WTC11 (cell line): Measurements from ENCODE around the gene RABGGTA. TPM values are rescaled to one million over a fixed set of nuclear protein-coding genes. Genes with fewer than 3 reads are reported as not detected.

Experiments used
- ATAC-seq: fragments of 200-7000 bp; cut with Tn5 transposase; 2 replicates; pipeline ENCODE4 v1.10.0; 2021; ENCODE audit warnings: mild to moderate bottlenecking, moderate library complexity
- CTCF ChIA-PET: fragments of 300-600 bp; sonication (Branson Sonifier 250); formaldehyde crosslinking; loops from one replicate; lab custom pipeline; 2021; ENCODE audit warnings: antibody characterized with exemption; lab: Charles Lee
- POLR2A ChIA-PET: fragments of 350-600 bp; sonication (Branson Sonifier 250); formaldehyde crosslinking; loops from one replicate; lab custom pipeline; 2021; ENCODE audit warnings: antibody characterized with exemption; lab: Charles Lee
- DNase-seq: peaks from one replicate; pipeline ENCODE4 v3.0.0; 2021; ENCODE audit warnings: low spot score
- H3K27ac Mint-ChIP-seq: 2 replicates; pipeline ENCODE4 v1.8.0; 2021; ENCODE audit warnings: mixed read lengths
- H3K27me3 Mint-ChIP-seq: 2 replicates; pipeline ENCODE4 v1.8.0; 2021; ENCODE audit warnings: low read depth, mild to moderate bottlenecking, moderate library complexity, mixed read lengths
- H3K36me3 Mint-ChIP-seq: 2 replicates; pipeline ENCODE4 v1.8.0; 2021; ENCODE audit warnings: mixed read lengths
- H3K4me1 Mint-ChIP-seq: 2 replicates; pipeline ENCODE4 v1.8.0; 2022; ENCODE audit warnings: mixed read lengths
- H3K4me3 Mint-ChIP-seq: 2 replicates; pipeline ENCODE4 v1.8.0; 2021; ENCODE audit warnings: mild to moderate bottlenecking, moderate library complexity, mixed read lengths
- H3K9me3 Mint-ChIP-seq: 2 replicates; pipeline ENCODE4 v1.8.0; 2021; ENCODE audit warnings: mixed read lengths
- ESRRA ChIP-seq: sonication (generic); formaldehyde crosslinking; IDR thresholded peaks from 2 replicates; pipeline ENCODE4 v1.8.1; 2022; ENCODE audit warnings: mild to moderate bottlenecking, missing genetic modification reagents, borderline replicate concordance
- FOXK1 ChIP-seq: sonication (generic); formaldehyde crosslinking; IDR thresholded peaks from 2 replicates; pipeline ENCODE4 v1.8.0; 2022; ENCODE audit warnings: mild to moderate bottlenecking, moderate library complexity, missing genetic modification reagents
- HMGA2 ChIP-seq: fragments of 250-450 bp; sonication (Bioruptor Pico); IDR thresholded peaks from 2 replicates; pipeline ENCODE4 v1.4.0; 2021; ENCODE audit warnings: mild to moderate bottlenecking, moderate library complexity
- JUN ChIP-seq: sonication (generic); formaldehyde crosslinking; IDR thresholded peaks from 2 replicates; pipeline ENCODE4 v1.8.0; 2023; ENCODE audit warnings: mild to moderate bottlenecking, missing genetic modification reagents
- RORB ChIP-seq: fragments of 250-450 bp; sonication (Bioruptor Pico); IDR thresholded peaks from 2 replicates; pipeline ENCODE4 v1.9.0; 2021; ENCODE audit warnings: mild to moderate bottlenecking
- SP1 ChIP-seq: sonication (generic); formaldehyde crosslinking; conservative IDR thresholded peaks from 2 replicates; pipeline ENCODE4 v1.8.1; 2022; ENCODE audit warnings: missing genetic modification reagents
- TEAD4 ChIP-seq: sonication (generic); formaldehyde crosslinking; IDR thresholded peaks from 2 replicates; pipeline ENCODE4 v1.8.0; 2022; ENCODE audit warnings: mild to moderate bottlenecking, missing genetic modification reagents
- ZBTB21 ChIP-seq: sonication (generic); formaldehyde crosslinking; IDR thresholded peaks from 2 replicates; pipeline ENCODE4 v1.8.1; 2023; ENCODE audit warnings: mild to moderate bottlenecking, missing genetic modification reagents, borderline replicate concordance
- ZNF121 ChIP-seq: sonication (generic); formaldehyde crosslinking; IDR thresholded peaks from 2 replicates; pipeline ENCODE4 v1.8.0; 2023; ENCODE audit warnings: missing genetic modification reagents
- ZNF396 ChIP-seq: fragments of 250-450 bp; sonication (Bioruptor Pico); IDR thresholded peaks from 2 replicates; pipeline ENCODE4 v1.8.0; 2021; ENCODE audit warnings: mild to moderate bottlenecking, moderate library complexity, borderline replicate concordance
- ZNF423 ChIP-seq: fragments of 250-450 bp; sonication (Bioruptor Pico); IDR thresholded peaks from 2 replicates; pipeline ENCODE4 v2.1.2; 2022; ENCODE audit warnings: mild to moderate bottlenecking, moderate library complexity
- total RNA-seq: library from RNA; stranded (reverse); gene quantifications from 3 replicates; pipeline ENCODE4 v1.2.3, GENCODE V29; 2021
- TF ChIP-seq, protein P1 (sequence below): sonication (generic); formaldehyde crosslinking; IDR thresholded peaks from 2 replicates; pipeline ENCODE4 v1.8.1; 2022; ENCODE audit warnings: low read depth, missing genetic modification reagents, borderline replicate concordance
- TF ChIP-seq, protein P2 (sequence below): sonication (generic); formaldehyde crosslinking; IDR thresholded peaks from 2 replicates; pipeline ENCODE4 v1.8.1; 2023; ENCODE audit warnings: mild to moderate bottlenecking, moderate library complexity, missing genetic modification reagents
- TF ChIP-seq, protein P3 (sequence below): fragments of 250-450 bp; sonication (Bioruptor Pico); IDR thresholded peaks from 2 replicates; pipeline ENCODE4 v1.9.0; 2021; ENCODE audit warnings: mild to moderate bottlenecking
- TF ChIP-seq, protein P4 (sequence below): sonication (generic); formaldehyde crosslinking; IDR thresholded peaks from 2 replicates; pipeline ENCODE4 v1.8.1; 2022; ENCODE audit warnings: mild to moderate bottlenecking, moderate library complexity, missing genetic modification reagents
- TF ChIP-seq, protein P5 (sequence below): sonication (generic); formaldehyde crosslinking; IDR thresholded peaks from 2 replicates; pipeline ENCODE4 v1.8.0; 2022; ENCODE audit warnings: mild to moderate bottlenecking, missing genetic modification reagents
- TF ChIP-seq, protein P6 (sequence below): sonication (generic); formaldehyde crosslinking; IDR thresholded peaks from 2 replicates; pipeline ENCODE4 v1.8.1; 2023; ENCODE audit warnings: mild to moderate bottlenecking, missing genetic modification reagents, moderate library complexity
- TF ChIP-seq, protein P7 (sequence below): sonication (generic); formaldehyde crosslinking; IDR thresholded peaks from 2 replicates; pipeline ENCODE4 v1.8.0; 2023; ENCODE audit warnings: mild to moderate bottlenecking, missing genetic modification reagents
- TF ChIP-seq, protein P8 (sequence below): sonication (generic); formaldehyde crosslinking; IDR thresholded peaks from 2 replicates; pipeline ENCODE4 v1.8.1; 2023; ENCODE audit warnings: mild to moderate bottlenecking, missing genetic modification reagents

RABGGTA gene
- total RNA-seq, 1 experiment from 2014 or later, result 27.1 TPM

DNA sequence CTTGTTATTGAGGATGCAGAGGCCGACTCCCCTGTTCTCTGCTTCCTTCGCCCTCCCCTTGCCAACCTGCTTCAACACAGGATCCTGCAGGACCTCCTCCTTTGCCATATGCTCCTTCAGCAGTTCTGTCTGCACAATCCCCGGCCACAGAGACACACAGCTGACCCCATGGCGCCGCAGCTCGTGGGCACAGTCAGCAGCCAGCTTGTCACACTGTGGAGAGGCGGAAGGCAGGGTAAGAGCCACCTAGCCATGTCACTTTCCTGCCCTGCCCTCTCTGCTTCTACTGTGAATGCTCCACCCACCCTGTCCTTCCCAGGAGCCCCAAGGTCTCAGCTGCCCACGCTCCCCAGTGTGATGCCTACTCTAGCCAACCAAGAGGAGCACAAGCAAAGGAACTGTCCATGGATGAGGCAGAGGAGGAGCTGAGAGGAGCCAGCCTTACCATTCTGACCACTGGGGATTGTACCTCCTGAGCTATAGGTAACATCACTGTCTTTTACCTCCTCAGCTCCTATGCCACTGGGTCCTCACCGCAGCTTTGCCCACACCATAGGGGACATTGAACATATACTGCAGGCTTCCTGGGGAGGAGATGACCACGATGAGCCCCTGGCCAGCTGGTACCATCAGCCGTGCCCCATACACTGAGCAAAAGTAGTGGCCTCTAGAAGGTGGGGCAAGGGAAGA, 20.9 kb upstream of the RABGGTA start:
- TF ChIP-seq, protein P1, sequence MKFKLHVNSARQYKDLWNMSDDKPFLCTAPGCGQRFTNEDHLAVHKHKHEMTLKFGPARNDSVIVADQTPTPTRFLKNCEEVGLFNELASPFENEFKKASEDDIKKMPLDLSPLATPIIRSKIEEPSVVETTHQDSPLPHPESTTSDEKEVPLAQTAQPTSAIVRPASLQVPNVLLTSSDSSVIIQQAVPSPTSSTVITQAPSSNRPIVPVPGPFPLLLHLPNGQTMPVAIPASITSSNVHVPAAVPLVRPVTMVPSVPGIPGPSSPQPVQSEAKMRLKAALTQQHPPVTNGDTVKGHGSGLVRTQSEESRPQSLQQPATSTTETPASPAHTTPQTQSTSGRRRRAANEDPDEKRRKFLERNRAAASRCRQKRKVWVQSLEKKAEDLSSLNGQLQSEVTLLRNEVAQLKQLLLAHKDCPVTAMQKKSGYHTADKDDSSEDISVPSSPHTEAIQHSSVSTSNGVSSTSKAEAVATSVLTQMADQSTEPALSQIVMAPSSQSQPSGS, result no peak
- TF ChIP-seq ESRRA (CRISPR knock-in tag) (no peak), HMGA2 (CRISPR knock-in tag) (no peak)
- TF ChIP-seq, protein P2, sequence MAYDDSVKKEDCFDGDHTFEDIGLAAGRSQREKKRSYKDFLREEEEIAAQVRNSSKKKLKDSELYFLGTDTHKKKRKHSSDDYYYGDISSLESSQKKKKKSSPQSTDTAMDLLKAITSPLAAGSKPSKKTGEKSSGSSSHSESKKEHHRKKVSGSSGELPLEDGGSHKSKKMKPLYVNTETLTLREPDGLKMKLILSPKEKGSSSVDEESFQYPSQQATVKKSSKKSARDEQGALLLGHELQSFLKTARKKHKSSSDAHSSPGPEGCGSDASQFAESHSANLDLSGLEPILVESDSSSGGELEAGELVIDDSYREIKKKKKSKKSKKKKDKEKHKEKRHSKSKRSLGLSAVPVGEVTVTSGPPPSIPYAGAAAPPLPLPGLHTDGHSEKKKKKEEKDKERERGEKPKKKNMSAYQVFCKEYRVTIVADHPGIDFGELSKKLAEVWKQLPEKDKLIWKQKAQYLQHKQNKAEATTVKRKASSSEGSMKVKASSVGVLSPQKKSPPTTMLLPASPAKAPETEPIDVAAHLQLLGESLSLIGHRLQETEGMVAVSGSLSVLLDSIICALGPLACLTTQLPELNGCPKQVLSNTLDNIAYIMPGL (CRISPR knock-in tag), result no peak
- TF ChIP-seq, all 79 proteins: peak for 0

DNA sequence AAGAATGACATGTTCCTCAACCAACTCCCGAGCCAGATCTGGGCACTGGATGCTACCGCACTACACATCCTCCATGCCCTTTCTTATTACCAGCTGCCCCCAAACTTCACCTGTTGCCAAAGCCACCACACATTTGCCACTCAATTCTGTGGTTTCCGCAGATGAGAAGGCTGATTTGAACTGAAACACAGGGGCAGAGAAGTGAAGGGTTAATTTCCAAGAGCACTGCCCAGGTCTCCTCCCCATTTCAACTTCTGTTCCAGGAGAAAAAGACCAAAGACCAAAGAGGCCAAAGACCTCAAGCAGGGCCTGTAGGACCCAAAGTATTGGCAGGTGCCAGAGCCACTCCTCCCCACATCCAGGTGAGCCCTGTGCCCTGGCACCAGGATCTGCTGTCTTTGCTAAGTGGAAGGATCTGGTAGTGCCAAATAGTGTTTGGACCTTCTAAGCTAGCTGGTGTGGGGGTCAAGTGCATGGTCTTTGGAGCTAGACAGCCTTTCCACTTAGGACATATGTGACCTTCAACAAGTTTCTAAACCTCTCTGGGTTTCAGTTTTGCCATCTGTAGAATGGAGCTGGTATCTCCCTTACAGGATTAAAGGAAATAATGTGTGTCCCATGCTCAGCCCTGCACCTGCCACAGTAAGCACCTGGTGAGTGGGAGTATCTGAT, 20.2 kb upstream of the RABGGTA start:
- TF ChIP-seq TEAD4 (CRISPR knock-in tag) (no peak), RORB (CRISPR knock-in tag) (no peak), SP1 (no peak), FOXK1 (CRISPR knock-in tag) (no peak), ESRRA (CRISPR knock-in tag) (no peak), ZNF396 (CRISPR knock-in tag) (no peak), ZBTB21 (CRISPR knock-in tag) (no peak), ZNF423 (CRISPR knock-in tag) (no peak), ZNF121 (no peak), JUN (no peak)
- TF ChIP-seq, protein P3, sequence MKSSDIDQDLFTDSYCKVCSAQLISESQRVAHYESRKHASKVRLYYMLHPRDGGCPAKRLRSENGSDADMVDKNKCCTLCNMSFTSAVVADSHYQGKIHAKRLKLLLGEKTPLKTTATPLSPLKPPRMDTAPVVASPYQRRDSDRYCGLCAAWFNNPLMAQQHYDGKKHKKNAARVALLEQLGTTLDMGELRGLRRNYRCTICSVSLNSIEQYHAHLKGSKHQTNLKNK (CRISPR knock-in tag), result no peak
- TF ChIP-seq, protein P4, sequence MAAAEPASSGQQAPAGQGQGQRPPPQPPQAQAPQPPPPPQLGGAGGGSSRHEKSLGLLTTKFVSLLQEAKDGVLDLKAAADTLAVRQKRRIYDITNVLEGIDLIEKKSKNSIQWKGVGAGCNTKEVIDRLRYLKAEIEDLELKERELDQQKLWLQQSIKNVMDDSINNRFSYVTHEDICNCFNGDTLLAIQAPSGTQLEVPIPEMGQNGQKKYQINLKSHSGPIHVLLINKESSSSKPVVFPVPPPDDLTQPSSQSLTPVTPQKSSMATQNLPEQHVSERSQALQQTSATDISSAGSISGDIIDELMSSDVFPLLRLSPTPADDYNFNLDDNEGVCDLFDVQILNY (CRISPR knock-in tag), result no peak
- TF ChIP-seq, protein P5, sequence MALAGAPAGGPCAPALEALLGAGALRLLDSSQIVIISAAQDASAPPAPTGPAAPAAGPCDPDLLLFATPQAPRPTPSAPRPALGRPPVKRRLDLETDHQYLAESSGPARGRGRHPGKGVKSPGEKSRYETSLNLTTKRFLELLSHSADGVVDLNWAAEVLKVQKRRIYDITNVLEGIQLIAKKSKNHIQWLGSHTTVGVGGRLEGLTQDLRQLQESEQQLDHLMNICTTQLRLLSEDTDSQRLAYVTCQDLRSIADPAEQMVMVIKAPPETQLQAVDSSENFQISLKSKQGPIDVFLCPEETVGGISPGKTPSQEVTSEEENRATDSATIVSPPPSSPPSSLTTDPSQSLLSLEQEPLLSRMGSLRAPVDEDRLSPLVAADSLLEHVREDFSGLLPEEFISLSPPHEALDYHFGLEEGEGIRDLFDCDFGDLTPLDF (CRISPR knock-in tag), result no peak
- TF ChIP-seq, protein P6, sequence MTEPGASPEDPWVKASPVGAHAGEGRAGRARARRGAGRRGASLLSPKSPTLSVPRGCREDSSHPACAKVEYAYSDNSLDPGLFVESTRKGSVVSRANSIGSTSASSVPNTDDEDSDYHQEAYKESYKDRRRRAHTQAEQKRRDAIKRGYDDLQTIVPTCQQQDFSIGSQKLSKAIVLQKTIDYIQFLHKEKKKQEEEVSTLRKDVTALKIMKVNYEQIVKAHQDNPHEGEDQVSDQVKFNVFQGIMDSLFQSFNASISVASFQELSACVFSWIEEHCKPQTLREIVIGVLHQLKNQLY (CRISPR knock-in tag), result no peak
- TF ChIP-seq, protein P2 (CRISPR knock-in tag), result no peak
- TF ChIP-seq, protein P7, sequence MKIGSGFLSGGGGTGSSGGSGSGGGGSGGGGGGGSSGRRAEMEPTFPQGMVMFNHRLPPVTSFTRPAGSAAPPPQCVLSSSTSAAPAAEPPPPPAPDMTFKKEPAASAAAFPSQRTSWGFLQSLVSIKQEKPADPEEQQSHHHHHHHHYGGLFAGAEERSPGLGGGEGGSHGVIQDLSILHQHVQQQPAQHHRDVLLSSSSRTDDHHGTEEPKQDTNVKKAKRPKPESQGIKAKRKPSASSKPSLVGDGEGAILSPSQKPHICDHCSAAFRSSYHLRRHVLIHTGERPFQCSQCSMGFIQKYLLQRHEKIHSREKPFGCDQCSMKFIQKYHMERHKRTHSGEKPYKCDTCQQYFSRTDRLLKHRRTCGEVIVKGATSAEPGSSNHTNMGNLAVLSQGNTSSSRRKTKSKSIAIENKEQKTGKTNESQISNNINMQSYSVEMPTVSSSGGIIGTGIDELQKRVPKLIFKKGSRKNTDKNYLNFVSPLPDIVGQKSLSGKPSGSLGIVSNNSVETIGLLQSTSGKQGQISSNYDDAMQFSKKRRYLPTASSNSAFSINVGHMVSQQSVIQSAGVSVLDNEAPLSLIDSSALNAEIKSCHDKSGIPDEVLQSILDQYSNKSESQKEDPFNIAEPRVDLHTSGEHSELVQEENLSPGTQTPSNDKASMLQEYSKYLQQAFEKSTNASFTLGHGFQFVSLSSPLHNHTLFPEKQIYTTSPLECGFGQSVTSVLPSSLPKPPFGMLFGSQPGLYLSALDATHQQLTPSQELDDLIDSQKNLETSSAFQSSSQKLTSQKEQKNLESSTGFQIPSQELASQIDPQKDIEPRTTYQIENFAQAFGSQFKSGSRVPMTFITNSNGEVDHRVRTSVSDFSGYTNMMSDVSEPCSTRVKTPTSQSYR, result no peak
- TF ChIP-seq, protein P8, sequence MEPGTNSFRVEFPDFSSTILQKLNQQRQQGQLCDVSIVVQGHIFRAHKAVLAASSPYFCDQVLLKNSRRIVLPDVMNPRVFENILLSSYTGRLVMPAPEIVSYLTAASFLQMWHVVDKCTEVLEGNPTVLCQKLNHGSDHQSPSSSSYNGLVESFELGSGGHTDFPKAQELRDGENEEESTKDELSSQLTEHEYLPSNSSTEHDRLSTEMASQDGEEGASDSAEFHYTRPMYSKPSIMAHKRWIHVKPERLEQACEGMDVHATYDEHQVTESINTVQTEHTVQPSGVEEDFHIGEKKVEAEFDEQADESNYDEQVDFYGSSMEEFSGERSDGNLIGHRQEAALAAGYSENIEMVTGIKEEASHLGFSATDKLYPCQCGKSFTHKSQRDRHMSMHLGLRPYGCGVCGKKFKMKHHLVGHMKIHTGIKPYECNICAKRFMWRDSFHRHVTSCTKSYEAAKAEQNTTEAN, result no peak
- TF ChIP-seq, all 79 proteins: peak for 0
- Mint-ChIP-seq H3K27ac (no peak overlapping the region), H3K4me1 (no peaks in the 10 kb centered on the region), H3K9me3 (no peaks in the 10 kb centered on the region), H3K4me3 (no peak overlapping the region), H3K36me3 (no peaks in the 10 kb centered on the region; the same call in none of the 2 replicates), H3K27me3 (no peaks in the 10 kb centered on the region)
- ChIA-PET CTCF (interaction anchor here (0.6 to 2.3 kb wide), 5 partner anchors 16 to 76 kb away, joined by 3 to 8 read pairs (median 3); partner anchors contain the start of genes CIDEB, MDP1, RABGGTA and TINF2), POLR2A (interaction anchor here (1.0 kb wide), 1 partner anchor 20 kb away, joined by 3 read pairs; the partner anchor contains the start of gene RABGGTA)
- DNase-seq, result no peak
- no peak for ATAC-seq

More for the DNA sequence above, 20.9 kb upstream of the RABGGTA start:
- no peaks in the 10 kb centered on the region for H3K9me3 Mint-ChIP-seq
- H3K4me3 Mint-ChIP-seq, result no peak overlapping the region
- H3K27ac Mint-ChIP-seq, result no peak overlapping the region
- no peak for ATAC-seq
- H3K27me3 Mint-ChIP-seq, result no peaks in the 10 kb centered on the region
- ChIA-PET CTCF (interaction anchor here (1.2 to 2.3 kb wide), 3 partner anchors 16 to 50 kb away, joined by 3 to 8 read pairs (median 3); partner anchors contain the start of genes CIDEB, RABGGTA and TINF2), POLR2A (no interaction called here)
- DNase-seq, result no peak
- H3K4me1 Mint-ChIP-seq, result no peaks in the 10 kb centered on the region; the same call in 1 of the 2 replicates
- H3K36me3 Mint-ChIP-seq, result no peaks in the 10 kb centered on the region; the same call in none of the 2 replicates
